ENCODE data around the gene MYO16.

The MYO16 gene

DNA sequence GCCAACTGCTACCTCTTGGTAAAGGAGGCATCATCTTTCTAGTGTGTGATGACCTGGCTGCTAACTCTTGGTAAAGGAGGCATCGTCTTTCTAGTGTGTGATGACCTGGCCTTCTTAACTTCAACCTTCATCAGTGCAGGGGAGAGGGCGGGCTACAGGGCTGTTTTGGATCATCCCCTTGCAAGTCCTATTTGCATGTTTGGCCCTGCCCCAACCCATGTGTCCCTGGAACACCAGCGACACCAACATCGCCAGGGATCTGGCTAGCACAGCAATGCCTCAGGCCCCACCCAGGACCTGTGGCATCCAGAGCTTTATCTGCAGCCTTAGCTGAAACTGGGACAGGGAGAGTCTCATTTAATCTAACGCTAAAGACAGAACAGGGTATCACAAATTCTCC lies 492.4 kb downstream of the MYO16 start:
- TF ChIP-seq, protein P1, sequence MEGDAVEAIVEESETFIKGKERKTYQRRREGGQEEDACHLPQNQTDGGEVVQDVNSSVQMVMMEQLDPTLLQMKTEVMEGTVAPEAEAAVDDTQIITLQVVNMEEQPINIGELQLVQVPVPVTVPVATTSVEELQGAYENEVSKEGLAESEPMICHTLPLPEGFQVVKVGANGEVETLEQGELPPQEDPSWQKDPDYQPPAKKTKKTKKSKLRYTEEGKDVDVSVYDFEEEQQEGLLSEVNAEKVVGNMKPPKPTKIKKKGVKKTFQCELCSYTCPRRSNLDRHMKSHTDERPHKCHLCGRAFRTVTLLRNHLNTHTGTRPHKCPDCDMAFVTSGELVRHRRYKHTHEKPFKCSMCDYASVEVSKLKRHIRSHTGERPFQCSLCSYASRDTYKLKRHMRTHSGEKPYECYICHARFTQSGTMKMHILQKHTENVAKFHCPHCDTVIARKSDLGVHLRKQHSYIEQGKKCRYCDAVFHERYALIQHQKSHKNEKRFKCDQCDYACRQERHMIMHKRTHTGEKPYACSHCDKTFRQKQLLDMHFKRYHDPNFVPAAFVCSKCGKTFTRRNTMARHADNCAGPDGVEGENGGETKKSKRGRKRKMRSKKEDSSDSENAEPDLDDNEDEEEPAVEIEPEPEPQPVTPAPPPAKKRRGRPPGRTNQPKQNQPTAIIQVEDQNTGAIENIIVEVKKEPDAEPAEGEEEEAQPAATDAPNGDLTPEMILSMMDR (IDR thresholded peaks at IDR 0.05; ENCODE audit: borderline replicate concordance, control extremely low read depth, extremely low read depth, insufficient read depth, missing control alignments), result no peak
- DNase-seq (ENCODE audit: low spot score), result no peak
- in situ Hi-C loops (cut with MboI; ENCODE audit: low sequenced_read_pairs, unreplicated experiment), result no loop called here

DNA sequence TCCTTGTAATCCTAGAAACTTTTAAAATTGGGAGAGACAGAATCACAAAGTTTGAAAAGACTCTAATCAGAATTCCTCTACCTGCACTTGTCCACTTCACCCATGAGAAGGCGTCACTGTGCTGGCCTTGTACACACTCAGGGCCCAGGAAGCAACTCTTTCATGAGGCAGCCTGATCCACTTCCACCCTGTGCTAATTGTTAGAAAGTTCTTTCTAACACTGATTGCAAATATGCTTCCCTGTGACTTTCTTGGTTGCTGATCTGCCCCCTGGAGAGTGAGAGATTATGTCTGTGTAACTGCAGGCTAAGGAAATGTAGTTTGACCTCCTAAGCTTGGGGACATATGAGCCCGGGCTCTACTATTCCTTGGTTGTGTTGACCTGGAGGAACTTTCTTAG lies 494.6 kb downstream of the MYO16 start:
- in situ Hi-C loops (cut with MboI; ENCODE audit: low sequenced_read_pairs, unreplicated experiment), result no loop called here
- TF ChIP-seq, protein P1 (IDR thresholded peaks at IDR 0.05; ENCODE audit: borderline replicate concordance, control extremely low read depth, extremely low read depth, insufficient read depth, missing control alignments), result no peak
- no peak for DNase-seq (ENCODE audit: low spot score)

GRCh38 chr13:109126178-109126577 lies 496.8 kb downstream of the MYO16 start:
- TF ChIP-seq, protein P1 (IDR thresholded peaks at IDR 0.05; ENCODE audit: borderline replicate concordance, control extremely low read depth, extremely low read depth, insufficient read depth, missing control alignments), result no peak

DNA sequence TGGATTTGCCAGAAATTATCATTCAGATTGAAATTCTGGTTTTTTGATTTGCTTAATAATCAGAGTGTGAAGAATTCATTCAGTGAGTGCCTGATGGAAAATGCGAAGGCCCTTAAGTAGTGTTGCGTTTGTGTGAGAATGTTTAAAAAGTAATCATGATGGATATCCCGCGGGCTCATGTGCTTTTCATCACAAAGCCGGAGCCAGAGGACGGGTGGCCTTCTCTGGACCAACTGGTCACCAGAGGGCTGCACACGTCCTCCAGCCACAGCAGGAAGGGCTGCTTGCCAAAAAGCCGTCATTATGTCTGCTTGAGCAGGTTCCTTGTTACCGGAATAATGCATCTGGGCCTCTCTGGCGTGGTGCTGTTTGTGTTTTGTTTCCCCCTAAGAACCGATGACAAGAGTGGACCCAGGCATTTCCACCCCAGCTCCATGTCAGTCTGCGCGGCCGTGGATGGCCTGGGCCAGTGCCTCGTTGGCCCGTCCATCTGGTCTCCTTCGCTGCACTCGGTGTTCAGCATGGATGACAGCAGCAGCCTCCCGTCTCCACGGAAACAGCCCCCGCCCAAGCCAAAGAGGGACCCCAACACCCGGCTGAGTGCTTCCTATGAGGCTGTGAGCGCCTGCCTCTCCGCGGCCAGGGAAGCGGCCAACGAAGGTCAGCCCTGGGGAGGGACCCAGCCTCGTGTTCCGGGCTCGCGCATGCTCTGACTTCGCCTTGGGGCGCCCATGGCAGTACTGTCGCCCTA lies 497.7 kb downstream of the MYO16 start:
- TF ChIP-seq, protein P1 (IDR thresholded peaks at IDR 0.05; ENCODE audit: borderline replicate concordance, control extremely low read depth, extremely low read depth, insufficient read depth, missing control alignments), result no peak
- no peak for DNase-seq (ENCODE audit: low spot score)
- in situ Hi-C loops (cut with MboI; ENCODE audit: low sequenced_read_pairs, unreplicated experiment), result no loop called here

More at GRCh38 chr13:109126178-109126577, 496.8 kb downstream of the MYO16 start:
- in situ Hi-C loops (cut with MboI; ENCODE audit: low sequenced_read_pairs, unreplicated experiment), result no loop called here
- no peak for DNase-seq (ENCODE audit: low spot score)

DNA sequence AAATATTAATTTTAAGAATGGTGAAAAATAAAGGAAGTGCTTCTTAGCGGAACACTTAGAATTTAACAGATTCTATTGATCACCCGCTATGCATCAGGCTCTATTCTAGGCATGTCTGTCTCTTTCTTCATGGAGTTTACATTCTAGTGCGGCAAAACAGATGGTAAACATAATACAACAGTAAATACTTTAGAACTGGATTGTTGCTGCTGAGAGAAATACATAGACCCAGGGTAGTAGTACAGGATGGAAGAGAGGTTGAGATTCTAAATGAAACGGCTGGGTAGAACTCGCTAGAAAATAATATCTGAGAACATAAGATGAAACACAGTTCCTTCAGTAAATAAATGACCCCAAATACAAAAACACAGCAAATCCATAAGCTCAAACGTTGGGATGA lies 498.7 kb downstream of the MYO16 start:
- DNase-seq (ENCODE audit: low spot score), result no peak
- in situ Hi-C loops (cut with MboI; ENCODE audit: low sequenced_read_pairs, unreplicated experiment), result no loop called here
- TF ChIP-seq, protein P1 (IDR thresholded peaks at IDR 0.05; ENCODE audit: borderline replicate concordance, control extremely low read depth, extremely low read depth, insufficient read depth, missing control alignments), result no peak

GRCh38 chr13:109130093-109130835 lies 500.9 kb downstream of the MYO16 start:
- no peak for DNase-seq (ENCODE audit: low spot score)
- TF ChIP-seq, protein P1 (IDR thresholded peaks at IDR 0.05; ENCODE audit: borderline replicate concordance, control extremely low read depth, extremely low read depth, insufficient read depth, missing control alignments), result no peak
- in situ Hi-C loops (cut with MboI; ENCODE audit: low sequenced_read_pairs, unreplicated experiment), result no loop called here

Data from GM13976 (cell line).